IPS-20b (cell line): ENCODE results near the gene RNF103.

Experiments
- H3K27ac ChIP-seq: one replicate; pipeline ENCODE4 v1.5.1; 2013; ENCODE audit warnings: low read length
- H3K27me3 ChIP-seq: 2 replicates; pipeline ENCODE4 v1.6.1; 2013; ENCODE audit warnings: mild to moderate bottlenecking, low read length, inconsistent platforms; ENCODE audit not compliant: insufficient read depth
- H3K36me3 ChIP-seq: 2 replicates; pipeline ENCODE4 v1.6.1; 2013; ENCODE audit warnings: low read depth, mild to moderate bottlenecking, inconsistent platforms, low read length, moderate library complexity; ENCODE audit not compliant: insufficient read depth
- H3K4me1 ChIP-seq: 2 replicates; pipeline ENCODE4 v1.6.1; 2013; ENCODE audit warnings: mild to moderate bottlenecking, control low read depth, inconsistent platforms, low read length, moderate library complexity; ENCODE audit not compliant: insufficient read depth
- H3K4me3 ChIP-seq: 2 replicates; pipeline ENCODE4 v1.5.1; 2013; ENCODE audit warnings: mild to moderate bottlenecking, low read length, inconsistent platforms
- H3K9ac ChIP-seq: 2 replicates; pipeline ENCODE4 v1.6.1; 2013; ENCODE audit warnings: low read depth, mild to moderate bottlenecking, inconsistent platforms, low read length, moderate library complexity
- H3K9me3 ChIP-seq: 2 replicates; pipeline ENCODE4 v1.6.1; 2013; ENCODE audit warnings: mild to moderate bottlenecking, low read depth, low read length, inconsistent platforms; ENCODE audit not compliant: insufficient read depth

RNF103 gene

GRCh38 chr2:86645752-86646151, 22.1 kb upstream of the RNF103 start:
- Histone ChIP-seq H3K9ac (no peak overlapping the region), H3K4me1 (no peaks in the 10 kb centered on the region), H3K4me3 (no peak overlapping the region), H3K27me3 (no peaks in the 10 kb centered on the region), H3K36me3 (no peaks in the 10 kb centered on the region), H3K9me3 (peaks cover 6% of the 10 kb centered on the region; the same call in 1 of the 2 replicates), H3K27ac (no peak overlapping the region)

- Histone ChIP-seq H3K4me1 (no peaks in the 10 kb centered on the region), H3K36me3 (no peaks in the 10 kb centered on the region), H3K27ac (no peak overlapping the region), H3K9ac (no peak overlapping the region), H3K27me3 (no peaks in the 10 kb centered on the region), H3K9me3 (peaks cover 8% of the 10 kb centered on the region), H3K4me3 (no peak overlapping the region)
Measured at GRCh38 chr2:86638712-86639111, 15.0 kb upstream of the RNF103 start.

- Histone ChIP-seq H3K4me3 (no peak overlapping the region), H3K9ac (no peak overlapping the region), H3K36me3 (no peaks in the 10 kb centered on the region), H3K4me1 (peaks cover 4% of the 10 kb centered on the region), H3K27ac (no peak overlapping the region), H3K9me3 (peaks cover 8% of the 10 kb centered on the region), H3K27me3 (no peaks in the 10 kb centered on the region)
Measured at GRCh38 chr2:86636842-86637241, 13.2 kb upstream of the RNF103 start.

- peaks cover 5% of the 10 kb centered on the region; the same call in 1 of the 2 replicates for H3K9me3 ChIP-seq
- H3K9ac ChIP-seq, result no peak overlapping the region
- H3K27ac ChIP-seq, result no peak overlapping the region
- no peak overlapping the region for H3K4me3 ChIP-seq
- no peaks in the 10 kb centered on the region for H3K27me3 ChIP-seq
- H3K4me1 ChIP-seq, result peaks cover 10% of the 10 kb centered on the region
- no peaks in the 10 kb centered on the region for H3K36me3 ChIP-seq
Measured at GRCh38 chr2:86634352-86634751, 10.7 kb upstream of the RNF103 start.

- Histone ChIP-seq H3K4me1 (peaks cover 10% of the 10 kb centered on the region), H3K9ac (no peak overlapping the region), H3K9me3 (no peaks in the 10 kb centered on the region), H3K27ac (no peak overlapping the region), H3K36me3 (no peaks in the 10 kb centered on the region), H3K4me3 (no peak overlapping the region), H3K27me3 (no peaks in the 10 kb centered on the region)
Measured at GRCh38 chr2:86633155-86633651, 9.5 kb upstream of the RNF103 start.

GRCh38 chr2:86632672-86633071, 9.0 kb upstream of the RNF103 start:
- Histone ChIP-seq H3K4me3 (no peak overlapping the region), H3K27me3 (no peaks in the 10 kb centered on the region), H3K36me3 (no peaks in the 10 kb centered on the region), H3K4me1 (peaks cover 10% of the 10 kb centered on the region), H3K9ac (no peak overlapping the region), H3K9me3 (no peaks in the 10 kb centered on the region), H3K27ac (no peak overlapping the region)

- H3K9me3 ChIP-seq, result no peaks in the 10 kb centered on the region
- H3K27me3 ChIP-seq, result no peaks in the 10 kb centered on the region
- peaks cover 10% of the 10 kb centered on the region for H3K4me1 ChIP-seq
- no peaks in the 10 kb centered on the region for H3K36me3 ChIP-seq
- H3K27ac ChIP-seq, result no peak overlapping the region
- no peak overlapping the region for H3K9ac ChIP-seq
- no peak overlapping the region for H3K4me3 ChIP-seq
Measured at GRCh38 chr2:86631846-86632485, 8.3 kb upstream of the RNF103 start.

- Histone ChIP-seq H3K27ac (no peak overlapping the region), H3K9me3 (no peaks in the 10 kb centered on the region), H3K27me3 (no peaks in the 10 kb centered on the region), H3K36me3 (no peaks in the 10 kb centered on the region), H3K4me3 (no peak overlapping the region), H3K9ac (no peak overlapping the region), H3K4me1 (peaks cover 10% of the 10 kb centered on the region)
Measured at GRCh38 chr2:86628091-86628522, 4.4 kb upstream of the RNF103 start.

- Histone ChIP-seq H3K36me3 (no peaks in the 10 kb centered on the region), H3K4me3 (no peak overlapping the region), H3K27me3 (0 out of 2 replicates have a peak, but pooled peaks cover 2% of the 10 kb centered on the region), H3K4me1 (peaks cover 10% of the 10 kb centered on the region), H3K9me3 (no peaks in the 10 kb centered on the region), H3K27ac (no peak overlapping the region), H3K9ac (no peak overlapping the region)
Measured at GRCh38 chr2:86627550-86627949, 3.9 kb upstream of the RNF103 start.

- peaks cover 10% of the 10 kb centered on the region; the same call in 1 of the 2 replicates for H3K4me1 ChIP-seq
- H3K4me3 ChIP-seq, result no peak overlapping the region
- no peaks in the 10 kb centered on the region for H3K36me3 ChIP-seq
- no peak overlapping the region for H3K9ac ChIP-seq
- no peaks in the 10 kb centered on the region for H3K9me3 ChIP-seq
- peaks cover 12% of the 10 kb centered on the region; the same call in 1 of the 2 replicates for H3K27me3 ChIP-seq
- H3K27ac ChIP-seq, result no peak overlapping the region
Measured at GRCh38 chr2:86625096-86625495, 1.4 kb upstream of the RNF103 start.

- H3K27me3 ChIP-seq, result peaks cover 12% of the 10 kb centered on the region; the same call in 1 of the 2 replicates
- H3K27ac ChIP-seq, result no peak overlapping the region
- H3K4me3 ChIP-seq, result peak overlapping the region; percentile 91; the same call in 1 of the 2 replicates
- no peaks in the 10 kb centered on the region for H3K9me3 ChIP-seq
- peak overlapping the region; percentile 62; the same call in 1 of the 2 replicates for H3K9ac ChIP-seq
- peaks cover 10% of the 10 kb centered on the region; the same call in 1 of the 2 replicates for H3K4me1 ChIP-seq
- peaks cover 6% of the 10 kb centered on the region for H3K36me3 ChIP-seq
Measured at GRCh38 chr2:86624267-86624547, 542 bp upstream of the RNF103 start.

GRCh38 chr2:86623043-86623493, 597 bp downstream of the RNF103 start:
- Histone ChIP-seq H3K9ac (peak overlapping the region; percentile 83), H3K9me3 (no peaks in the 10 kb centered on the region), H3K36me3 (peaks cover 11% of the 10 kb centered on the region), H3K27ac (peak overlapping the region; percentile 1), H3K4me1 (peaks cover 10% of the 10 kb centered on the region; the same call in 1 of the 2 replicates), H3K27me3 (peaks cover 12% of the 10 kb centered on the region; the same call in 1 of the 2 replicates), H3K4me3 (peak overlapping the region; percentile 91)
